Activated CD4-positive, alpha-beta T cell treated with anti-CD3 and anti-CD28 coated beads, Interleukin-2, amount 50 U/mL, for 4 hours (primary cell): ENCODE results near the gene HSPA4L.

Source experiments
- DNase-seq, 2 experiments: peaks; one replicate each; pipeline ENCODE4 v3.0.0-alpha.2; 2020

HSPA4L gene

GRCh38 chr4:127783955-127784770 is 2.0 kb downstream of the HSPA4L start:
- no peak for DNase-seq

GRCh38 chr4:127788517-127788916 is 6.4 kb downstream of the HSPA4L start:
- no peak for DNase-seq

- no peak for DNase-seq
Measured at GRCh38 chr4:127791391-127791790, 9.3 kb downstream of the HSPA4L start.

GRCh38 chr4:127793528-127793927 is 11.4 kb downstream of the HSPA4L start:
- no peak for DNase-seq

- DNase-seq: no peak
Measured at GRCh38 chr4:127799711-127800110, 17.6 kb downstream of the HSPA4L start.

- DNase-seq: no peak
Measured at GRCh38 chr4:127809173-127809800, 27.2 kb downstream of the HSPA4L start.

GRCh38 chr4:127810551-127810950 is 28.4 kb downstream of the HSPA4L start:
- DNase-seq: no peak

- no peak for DNase-seq
Measured at GRCh38 chr4:127822430-127822829, 40.3 kb downstream of the HSPA4L start.

GRCh38 chr4:127828121-127828520 is 46.0 kb downstream of the HSPA4L start:
- DNase-seq: no peak

GRCh38 chr4:127829014-127829413 is 46.9 kb downstream of the HSPA4L start:
- DNase-seq: no peak

- DNase-seq: no peak
Measured at GRCh38 chr4:127832585-127832984, 50.5 kb downstream of the HSPA4L start.

GRCh38 chr4:127843704-127844600 is 61.8 kb downstream of the HSPA4L start:
- DNase-seq: no peak

GRCh38 chr4:127844601-127845116 is 62.5 kb downstream of the HSPA4L start:
- no peak for DNase-seq

- DNase-seq: no peak
Measured at GRCh38 chr4:127846061-127846460, 63.9 kb downstream of the HSPA4L start.

GRCh38 chr4:127846765-127847164 is 64.6 kb downstream of the HSPA4L start:
- DNase-seq: no peak

GRCh38 chr4:127849505-127850234 is 67.5 kb downstream of the HSPA4L start:
- DNase-seq: no peak

- DNase-seq: no peak
Measured at GRCh38 chr4:127852661-127853060, 70.5 kb downstream of the HSPA4L start.

- no peak for DNase-seq
Measured at GRCh38 chr4:127856196-127856812, 74.2 kb downstream of the HSPA4L start.

GRCh38 chr4:127856813-127857447 is 74.8 kb downstream of the HSPA4L start:
- DNase-seq: no peak

GRCh38 chr4:127857641-127858040 is 75.5 kb downstream of the HSPA4L start:
- no peak for DNase-seq

- DNase-seq: no peak
Measured at GRCh38 chr4:127868196-127868595, 86.1 kb downstream of the HSPA4L start.

- DNase-seq: no peak
Measured at GRCh38 chr4:127870281-127870680, 88.2 kb downstream of the HSPA4L start.
